T-helper 1 cell (primary cell): ENCODE measurements around the gene CUL2.
A peak's percentile ranks its signal among the peaks of the same experiment; 100 is the strongest.
"Not testable (repeated sequence)": the region's sequence is repeated elsewhere in the genome, so short reads cannot be mapped to it uniquely, and the experiment has no call there.

Source experiments
- DNase-seq, 5 donors: peaks; one replicate each; pipeline ENCODE4 v3.0.0-alpha.2; 2012 to 2020

The CUL2 gene

DNA sequence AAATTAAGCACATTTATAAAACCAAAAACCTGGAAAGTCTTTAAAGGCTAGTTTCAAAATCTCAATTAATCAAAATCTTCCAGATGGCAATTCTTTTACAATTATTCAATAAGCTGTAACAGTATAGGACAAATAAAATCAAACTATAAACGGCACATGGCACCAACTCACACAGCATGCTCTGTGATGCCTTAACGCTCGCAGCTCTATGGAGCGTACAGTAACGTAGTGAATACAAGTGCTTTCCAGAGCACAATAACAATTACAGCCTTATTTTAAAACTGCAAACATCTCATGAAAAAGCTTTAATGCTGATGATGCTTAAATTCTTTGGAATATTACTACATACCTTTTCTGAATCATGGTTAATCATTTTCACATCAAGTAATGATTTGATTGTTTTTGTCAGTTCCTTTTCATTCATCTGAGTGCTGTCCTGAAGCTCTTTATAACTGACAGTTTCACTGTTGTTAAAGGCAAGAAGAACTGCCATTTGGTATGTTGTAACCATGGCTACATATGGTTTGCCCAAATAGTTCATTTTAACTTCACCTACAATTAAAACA, 74.2 kb downstream of the CUL2 start:
- no peak for DNase-seq

DNA sequence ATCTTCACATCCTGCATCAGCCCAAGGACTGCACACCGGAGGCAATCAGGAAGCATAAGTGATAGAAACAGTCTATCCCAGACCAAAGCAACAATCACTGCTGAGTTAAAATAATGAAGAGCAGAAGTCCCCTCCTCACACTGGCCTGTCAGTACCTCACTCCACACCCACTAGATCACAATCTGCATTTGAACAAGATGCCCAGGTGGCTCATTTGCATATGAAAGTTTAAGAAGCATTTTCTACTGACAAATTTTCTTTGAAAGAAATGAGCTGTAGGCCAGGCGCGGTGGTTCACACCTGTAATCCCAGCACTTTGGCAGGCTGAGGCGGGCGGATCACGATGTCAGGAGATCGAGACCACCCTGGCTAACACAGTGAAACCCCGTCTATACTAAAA, 77.4 kb downstream of the CUL2 start:
- no peak for DNase-seq

DNA sequence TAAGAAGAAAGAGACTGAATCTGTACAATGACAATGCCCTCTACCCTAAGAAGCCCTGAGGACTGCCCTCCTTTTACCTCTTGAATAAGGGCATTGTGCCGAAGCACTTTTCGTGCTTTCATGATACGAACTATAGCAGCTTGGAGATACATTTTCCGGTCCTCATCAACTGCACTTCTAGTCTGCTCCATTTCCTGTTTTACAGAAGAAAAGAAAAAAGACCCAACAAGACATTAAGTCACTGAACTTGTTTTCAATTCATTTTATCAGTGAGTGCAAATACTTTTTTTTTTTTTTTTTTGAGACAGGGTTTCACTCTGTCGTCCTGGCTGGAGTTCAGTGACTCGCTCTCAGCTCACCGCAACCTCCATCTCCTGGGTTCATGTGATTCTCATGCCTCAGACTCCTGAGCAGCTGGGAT, 78.4 kb downstream of the CUL2 start:
- DNase-seq: peak in 1 of 5 donors; percentile 14

DNA sequence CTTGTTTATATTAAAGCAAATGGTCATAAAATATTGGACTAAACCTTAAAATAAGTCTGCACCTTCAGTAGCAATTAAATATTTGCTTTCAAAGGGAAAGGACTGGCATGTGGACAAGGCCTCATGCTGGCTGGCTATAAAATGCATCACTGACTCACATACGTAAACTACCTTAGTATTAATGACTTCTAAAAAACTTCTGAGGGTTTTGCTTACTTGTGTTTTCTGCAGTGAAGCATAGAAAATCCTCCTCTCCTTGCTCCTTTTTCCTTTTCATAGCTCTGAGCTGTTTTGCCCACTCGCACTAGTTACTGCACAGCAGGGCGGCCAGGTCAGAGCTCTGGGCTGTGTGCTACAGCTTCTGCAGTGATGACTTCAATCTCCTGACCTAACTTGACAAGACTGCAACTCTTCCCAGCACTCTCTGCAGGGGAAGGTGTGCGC, 82.3 kb downstream of the CUL2 start:
- DNase-seq: no peak

DNA sequence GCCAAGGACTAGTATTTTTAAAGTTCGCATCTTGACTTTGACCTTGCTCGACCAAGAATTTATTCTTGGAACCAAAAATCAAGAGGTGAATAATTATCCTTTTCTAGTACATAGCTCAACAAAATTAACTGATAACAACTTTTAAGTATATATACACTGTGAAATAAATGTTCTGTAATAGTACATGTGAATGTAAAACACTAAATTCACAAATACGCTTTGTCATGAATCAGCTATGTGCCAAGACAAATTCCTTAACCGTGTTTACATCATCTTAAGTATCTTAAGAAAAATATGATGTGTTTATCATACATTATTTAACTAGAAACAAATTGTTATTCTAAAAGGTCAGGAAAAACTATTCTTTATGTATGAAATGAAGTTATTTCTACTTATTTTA, 83.3 kb downstream of the CUL2 start:
- DNase-seq: no peak

DNA sequence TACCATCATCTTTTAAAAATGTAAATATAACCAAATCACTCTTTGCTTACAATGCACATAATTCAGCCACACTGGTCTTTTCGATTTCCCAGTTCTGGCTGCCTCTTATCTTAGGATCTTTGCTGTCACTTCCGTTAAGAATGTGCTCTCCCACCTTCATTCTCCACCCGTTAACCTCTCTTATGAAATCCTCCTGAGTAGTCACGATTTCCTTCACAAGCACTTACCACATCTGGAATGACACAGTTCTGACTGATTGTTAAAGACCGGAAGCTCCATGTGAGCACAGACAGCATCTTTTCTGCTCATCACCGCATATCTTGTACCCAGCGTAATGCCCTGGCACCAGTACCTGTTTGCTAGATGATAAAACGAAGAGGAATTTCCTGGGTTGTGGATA, 84.3 kb downstream of the CUL2 start:
- DNase-seq: no peak

DNA sequence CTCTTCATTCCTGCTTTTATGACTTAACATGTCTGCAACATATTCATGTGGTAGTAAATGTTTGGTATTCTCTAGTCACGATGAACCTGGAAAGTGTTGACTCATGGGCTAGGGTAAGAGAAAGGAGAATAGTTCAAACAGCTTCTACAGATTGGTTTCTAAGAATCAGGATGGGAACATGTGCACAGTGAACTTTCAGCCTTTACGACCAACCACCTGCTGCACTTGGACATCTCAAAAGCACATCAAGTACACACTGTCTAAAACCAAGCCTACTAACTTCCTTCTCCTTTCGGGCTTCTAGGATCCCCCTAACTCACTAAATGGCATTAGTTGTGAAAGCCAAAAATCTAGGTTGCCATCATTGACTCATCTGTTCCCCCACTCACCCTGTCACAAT, 85.5 kb downstream of the CUL2 start:
- no peak for DNase-seq

DNA sequence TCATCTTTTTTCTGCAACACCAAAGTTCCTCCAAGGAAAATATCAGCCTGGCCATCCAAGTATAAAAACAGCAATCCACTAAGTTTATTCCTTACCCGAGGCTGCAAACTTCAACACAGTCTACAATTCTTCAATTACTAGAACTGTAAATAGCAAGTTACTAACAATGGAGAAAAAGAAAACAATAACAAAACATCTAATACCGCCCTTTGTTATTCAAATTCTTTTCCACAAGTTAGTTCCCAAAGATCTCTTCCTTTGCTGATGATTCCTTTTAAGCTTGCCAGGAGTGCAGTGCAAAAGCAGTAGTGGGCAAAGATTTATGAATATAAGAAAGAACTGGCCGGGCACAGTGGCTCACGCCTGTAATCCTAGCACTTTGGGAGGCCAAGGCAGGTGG, 86.2 kb downstream of the CUL2 start:
- DNase-seq: no peak

DNA sequence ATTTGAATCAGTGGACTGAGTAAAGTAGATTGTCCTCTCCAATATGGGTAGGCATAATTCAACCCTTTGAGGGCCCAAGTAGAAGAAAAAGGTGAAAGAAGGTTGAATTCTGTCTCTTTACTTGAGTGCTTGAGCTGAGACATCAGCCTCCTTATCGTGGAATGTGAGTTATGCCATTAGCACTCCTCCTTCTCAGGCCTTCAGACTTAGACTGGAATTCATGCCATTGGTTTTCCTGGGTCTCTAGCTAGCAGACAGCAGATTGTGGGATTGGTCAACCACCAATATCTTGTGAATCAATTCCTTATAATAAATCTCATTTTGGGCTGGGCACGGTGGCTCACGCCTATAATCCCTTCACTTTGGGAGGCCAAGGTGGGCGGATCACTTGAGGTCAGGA, 89.2 kb downstream of the CUL2 start:
- no peak for DNase-seq

DNA sequence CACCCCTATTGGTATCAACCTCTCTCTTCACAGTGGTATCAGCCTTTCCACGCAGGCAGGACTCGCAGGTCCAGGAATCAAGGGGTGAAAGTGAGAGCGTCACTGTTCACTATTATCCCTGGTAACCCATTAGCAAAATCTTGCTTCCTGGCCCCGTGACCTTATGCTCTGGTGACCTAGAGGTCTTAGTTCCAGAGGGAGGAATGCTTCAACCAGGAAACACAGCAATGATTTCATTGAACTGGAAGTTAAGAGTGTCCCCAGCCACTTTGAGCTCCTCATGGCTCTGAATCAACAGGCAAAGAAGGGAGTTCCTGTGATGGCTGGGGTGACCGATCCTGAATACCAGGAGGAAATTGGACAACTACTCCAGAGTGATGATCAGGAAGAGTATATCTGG, 90.6 kb downstream of the CUL2 start:
- no peak for DNase-seq

DNA sequence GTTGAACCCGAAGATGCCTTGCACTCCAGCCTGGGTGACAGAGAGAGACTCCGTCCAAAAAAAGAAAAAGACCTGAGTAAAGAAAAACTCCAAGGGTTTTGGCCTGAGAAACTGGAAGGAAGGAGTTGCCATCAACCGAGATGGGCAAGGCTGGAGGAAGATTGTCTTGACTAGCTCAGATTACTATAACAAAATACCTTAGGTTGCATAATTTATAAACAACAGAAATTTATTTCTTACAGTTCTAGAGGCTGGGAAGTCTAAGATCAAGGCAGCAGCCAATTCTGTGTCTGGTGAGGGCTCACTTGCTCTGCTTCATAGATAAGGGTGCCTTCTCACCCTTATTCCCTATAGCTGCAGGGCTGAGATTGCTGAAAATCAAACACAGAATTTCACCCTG, 91.2 kb downstream of the CUL2 start:
- no peak for DNase-seq

DNA sequence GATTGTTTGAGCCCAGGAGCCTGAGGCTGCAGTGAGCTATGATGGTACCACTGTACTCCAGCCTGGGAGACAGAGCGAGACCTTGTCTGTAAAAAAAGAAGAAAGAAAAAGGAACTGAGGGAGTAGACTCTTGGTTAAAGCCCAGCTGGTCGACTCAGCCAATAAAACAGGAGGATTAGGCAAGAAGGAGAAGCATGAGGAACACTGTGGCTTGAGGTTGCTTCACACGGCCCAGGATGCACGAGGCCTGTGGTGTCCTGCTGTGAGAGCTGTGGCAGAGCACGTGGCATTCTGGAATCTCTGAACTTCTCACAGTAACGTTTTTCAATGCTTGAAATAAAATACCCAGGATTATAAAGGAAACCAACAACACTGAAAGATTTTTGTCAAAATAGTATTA, 93.3 kb downstream of the CUL2 start:
- DNase-seq: no peak

DNA sequence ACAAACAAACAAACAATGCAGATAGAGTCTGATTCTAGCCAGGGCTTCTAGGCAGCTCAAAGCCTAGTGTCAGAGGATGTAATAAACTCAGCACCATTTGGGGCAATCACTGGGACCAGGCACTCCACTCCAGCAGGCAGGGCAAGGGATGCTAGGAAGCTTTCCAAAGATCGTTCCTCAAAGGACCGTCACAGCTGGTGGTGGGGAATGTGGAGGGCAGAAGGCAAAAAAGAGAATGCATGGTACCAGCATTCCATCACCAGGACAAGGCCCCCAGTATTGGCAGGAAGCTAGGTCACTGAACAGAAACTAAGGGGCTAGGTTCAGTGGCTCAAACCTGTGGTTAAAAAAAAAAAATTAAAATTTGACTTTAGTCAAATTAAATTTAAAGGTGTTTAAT, 94.2 kb downstream of the CUL2 start:
- no peak for DNase-seq

DNA sequence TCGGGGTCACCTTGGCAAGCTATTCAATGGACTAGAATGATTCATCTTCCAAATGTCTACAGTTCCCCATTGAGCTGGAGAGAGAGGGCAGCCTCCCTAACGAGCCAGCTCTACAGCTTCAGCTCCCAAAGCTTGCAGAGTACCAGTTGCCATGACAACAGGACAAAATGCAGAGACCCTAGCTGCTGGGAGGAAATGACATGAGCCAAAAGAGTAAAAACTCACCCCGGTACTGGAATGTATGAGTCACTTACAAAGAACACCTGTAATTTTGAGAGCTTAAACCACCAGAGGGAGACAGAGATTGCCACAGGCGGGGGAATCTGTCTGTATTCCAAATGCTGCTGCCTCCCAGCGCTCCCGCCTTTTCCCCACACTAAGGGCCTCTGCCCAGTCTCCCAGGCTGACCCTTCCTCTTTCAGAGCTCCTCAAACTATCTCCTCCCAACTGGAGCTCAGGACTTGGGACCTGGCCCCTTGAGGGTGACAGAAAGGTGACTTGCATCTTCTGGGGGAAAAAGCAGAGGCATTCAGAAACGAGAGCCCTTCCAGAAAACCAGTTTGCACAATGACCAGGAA, 95.5 kb downstream of the CUL2 start:
- DNase-seq: peak in 4 of 5 donors; percentile 12 to 81 (median 17)

DNA sequence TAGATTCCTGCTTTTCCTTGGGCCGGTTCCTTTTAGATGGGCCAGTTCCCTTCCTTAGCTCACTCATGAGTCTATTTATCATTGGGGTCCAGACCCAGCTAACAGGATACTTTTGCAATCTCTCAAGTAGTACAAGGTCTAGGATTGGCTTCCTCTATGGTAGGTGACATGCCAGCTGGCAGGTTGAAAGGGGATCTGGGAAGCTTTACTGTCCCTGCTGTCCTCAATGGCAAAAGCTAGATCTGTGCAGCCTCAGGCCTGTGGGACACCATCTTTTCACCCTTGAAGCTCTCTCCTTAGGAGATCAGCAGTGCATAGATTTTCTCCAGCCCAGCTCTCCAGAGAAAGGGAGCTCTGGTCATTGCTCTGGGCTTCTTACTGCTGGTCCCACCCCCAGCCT, 96.4 kb downstream of the CUL2 start:
- DNase-seq: no peak

DNA sequence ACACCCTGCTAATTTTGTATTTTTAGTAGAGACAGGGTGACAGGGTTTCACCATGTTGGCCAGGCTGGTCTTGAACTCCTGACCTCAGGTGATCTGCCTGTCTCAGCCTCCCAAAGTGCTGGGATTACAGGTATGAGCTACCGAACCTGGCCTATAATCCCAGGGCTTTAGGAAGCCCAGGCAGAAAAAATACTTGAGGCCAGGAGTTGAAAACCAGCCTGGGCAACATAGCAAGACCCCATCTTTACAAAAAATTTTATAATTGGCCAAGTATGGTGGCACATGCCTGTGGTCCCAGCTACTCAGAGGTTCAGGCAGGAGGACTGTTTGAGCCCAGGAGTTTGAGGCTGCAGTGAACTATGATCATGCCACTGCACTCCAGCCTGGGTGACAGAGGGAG, 99.0 kb downstream of the CUL2 start:
- not testable (repeated sequence) for DNase-seq

DNA sequence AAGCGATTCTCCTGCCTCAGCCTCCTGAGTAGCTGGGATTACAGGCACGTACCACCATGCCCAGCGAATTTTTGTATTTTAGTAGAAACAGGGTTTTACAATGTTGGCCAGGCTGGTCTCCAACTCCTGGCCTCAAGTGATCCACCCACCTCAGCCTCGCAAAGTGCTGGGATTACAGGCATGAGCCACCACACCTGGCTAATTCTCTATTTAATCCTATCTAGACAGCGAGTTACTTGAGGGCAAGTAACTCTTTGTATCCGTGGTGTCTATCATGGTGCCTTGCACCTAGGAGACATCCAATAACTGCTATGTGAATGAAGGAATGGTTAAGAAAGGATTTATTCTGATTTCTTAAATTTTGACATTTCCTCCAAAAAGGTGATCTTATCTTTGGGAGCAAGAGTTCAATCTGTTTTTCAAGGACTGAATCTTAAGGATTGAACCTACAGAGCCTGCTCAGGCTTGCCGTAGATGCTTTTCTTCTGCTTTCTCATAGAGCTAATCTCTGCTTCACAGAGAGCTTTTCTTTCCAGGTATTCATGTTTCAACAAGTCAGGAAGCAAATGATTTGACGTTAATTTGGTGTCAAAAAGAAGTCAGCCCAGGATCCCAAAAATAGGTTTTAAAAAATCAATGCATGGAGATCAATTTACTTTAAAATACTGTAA, 101.6 kb downstream of the CUL2 start:
- DNase-seq: no peak

DNA sequence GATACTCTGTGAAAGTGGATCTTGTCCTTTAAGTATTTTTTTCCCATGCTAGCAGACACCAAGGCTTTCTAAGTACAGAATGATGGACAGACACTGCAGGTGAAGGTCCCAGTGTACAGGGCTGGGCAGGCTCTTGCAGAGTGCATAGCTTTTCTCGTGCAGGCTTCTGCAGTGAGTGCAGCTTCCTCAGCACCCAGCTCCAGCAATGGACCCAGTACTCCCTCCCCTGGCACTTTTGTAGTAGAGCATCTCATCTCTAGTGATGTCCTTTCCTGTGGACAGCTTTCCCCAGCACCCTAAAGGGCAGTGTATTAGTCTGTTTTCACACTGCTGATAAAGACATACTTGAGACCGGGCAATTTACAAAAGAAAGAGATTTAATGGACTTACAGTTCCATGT, 104.3 kb downstream of the CUL2 start:
- DNase-seq: no peak

DNA sequence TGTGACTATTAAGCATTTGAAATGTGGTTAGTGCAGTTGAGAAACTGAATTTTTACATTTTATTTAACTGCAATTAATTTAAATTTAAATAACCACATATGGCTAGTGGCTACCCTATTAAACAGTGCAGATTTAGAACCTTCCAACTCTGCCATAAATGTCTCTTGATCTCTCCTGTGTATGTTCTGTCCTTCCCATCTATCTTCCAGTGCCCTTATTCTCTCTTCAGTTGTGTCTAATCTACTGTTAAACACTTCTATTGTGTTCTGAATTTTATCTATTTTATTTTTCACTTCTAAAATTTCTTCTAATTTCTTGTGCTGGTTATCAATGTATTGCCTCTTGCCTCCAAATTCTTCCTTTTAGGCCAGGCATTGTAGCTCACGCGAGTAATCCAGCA, 105.0 kb downstream of the CUL2 start:
- no peak for DNase-seq

DNA sequence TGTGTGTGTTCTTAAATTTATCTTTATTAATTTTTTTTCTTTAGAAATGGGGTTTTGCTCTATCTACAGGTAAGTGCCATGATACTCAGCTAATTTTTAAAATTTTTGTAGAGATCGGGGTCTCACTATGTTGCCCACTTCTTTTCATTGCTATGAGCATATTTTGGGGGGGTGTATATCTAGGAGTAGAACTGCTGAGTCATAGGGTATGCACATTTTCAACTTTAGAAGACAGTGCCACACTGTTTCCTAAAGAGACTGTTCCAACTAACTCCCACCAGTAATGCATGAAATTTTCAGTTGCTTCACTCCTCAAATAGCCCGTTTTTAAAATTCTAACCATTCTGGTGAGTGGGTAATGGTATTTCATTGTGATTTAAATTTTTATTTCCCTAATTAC, 108.3 kb downstream of the CUL2 start:
- no peak for DNase-seq

DNA sequence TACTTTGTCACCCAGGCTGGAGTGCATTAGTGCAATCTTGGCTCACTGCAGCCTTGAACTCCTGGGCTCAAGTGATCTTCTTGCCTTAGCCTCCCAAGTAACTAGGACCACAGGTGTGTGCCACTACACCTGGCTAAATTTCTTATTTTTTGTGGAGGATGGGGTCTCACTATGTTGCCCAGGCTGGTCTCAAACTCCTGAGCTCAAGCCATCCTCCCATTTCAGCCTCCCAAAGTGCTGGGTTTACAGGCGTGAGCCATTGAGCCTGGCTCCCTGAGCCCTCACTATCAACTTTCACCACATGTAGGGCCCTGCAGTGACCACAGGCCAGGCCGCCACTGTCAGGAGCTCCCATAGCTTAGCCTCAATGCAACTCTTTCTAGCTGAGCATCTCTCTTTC, 110.2 kb downstream of the CUL2 start:
- no peak for DNase-seq

DNA sequence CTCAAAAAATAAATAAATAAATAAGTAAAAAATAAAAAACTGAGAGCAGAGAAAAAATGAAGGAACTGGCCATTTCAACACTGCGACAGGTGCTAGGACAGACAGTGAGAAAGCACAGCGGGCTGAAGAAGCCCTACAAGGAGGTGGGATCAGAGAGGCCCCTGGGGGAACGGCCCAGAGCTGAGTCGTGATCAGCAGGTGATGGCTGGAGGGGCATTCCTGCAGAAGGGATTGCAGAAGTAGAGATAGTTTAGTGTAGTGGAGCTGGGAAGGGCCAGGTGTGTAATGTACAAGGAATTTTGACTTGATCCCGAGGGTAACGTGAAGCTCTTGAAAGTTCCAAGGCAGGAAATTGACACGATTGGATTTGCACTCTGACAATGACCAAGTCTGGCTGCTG, 112.1 kb downstream of the CUL2 start:
- no peak for DNase-seq

DNA sequence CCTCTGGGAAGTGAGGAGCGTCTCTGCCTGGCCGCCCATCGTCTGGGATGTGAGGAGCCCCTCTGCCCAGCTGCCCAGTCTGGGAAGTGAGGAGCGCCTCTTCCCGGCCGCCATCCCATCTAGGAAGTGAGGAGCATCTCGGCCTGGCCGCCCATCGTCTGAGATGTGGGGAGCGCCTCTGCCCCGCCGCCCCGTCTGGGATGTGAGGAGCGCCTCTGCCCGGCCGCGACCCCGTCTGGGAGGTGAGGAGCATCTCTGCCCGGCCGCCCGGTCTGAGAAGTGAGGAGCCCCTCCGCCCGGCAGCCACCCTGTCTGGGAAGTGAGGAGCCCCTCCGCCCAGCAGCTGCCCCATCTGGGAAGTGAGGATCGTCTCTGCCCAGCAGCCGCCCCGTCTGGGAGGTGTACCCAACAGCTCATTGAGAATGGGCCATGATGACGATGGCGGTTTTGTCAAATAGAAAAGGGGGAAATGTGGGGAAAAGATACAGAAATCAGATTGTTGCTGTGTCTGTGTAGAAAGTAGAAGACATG, 113.7 kb downstream of the CUL2 start:
- DNase-seq: not testable (repeated sequence)

DNA sequence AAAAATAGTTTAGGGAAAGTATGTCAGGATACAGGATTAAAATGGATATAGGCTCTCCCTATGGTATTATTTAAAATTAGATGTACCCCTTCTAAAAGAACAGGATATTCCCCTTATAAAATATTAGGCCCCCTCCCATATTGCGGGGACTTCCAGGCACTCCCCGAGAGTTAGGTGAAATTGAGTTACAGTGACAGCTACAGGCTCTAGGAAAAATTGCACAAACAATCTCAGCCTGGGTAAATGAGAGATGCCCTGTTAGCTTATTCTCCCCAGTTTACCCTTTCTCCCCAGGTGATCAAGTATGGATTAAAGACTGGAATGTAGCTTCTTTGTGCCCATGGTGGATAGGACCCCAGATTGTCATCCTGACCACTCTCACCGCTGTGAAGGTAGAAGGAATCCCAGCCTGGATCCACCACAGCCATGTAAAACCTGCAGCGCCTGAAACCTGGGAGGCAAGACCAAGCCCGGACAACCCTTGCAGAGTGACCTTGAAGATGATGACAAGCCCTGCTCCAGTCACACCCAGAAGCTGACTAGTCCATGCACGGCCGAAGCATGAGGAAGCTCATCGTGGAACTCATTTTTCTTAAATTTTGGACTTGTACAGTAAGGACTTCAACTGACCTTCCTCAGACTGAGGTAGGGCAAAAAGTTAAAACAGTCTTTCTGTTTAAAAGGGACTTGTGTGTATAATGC, 115.6 kb downstream of the CUL2 start:
- not testable (repeated sequence) for DNase-seq
